Heart left ventricle (tissue), 16 donors: ENCODE results near the gene FRG1. TPM values are rescaled to one million over a fixed set of nuclear protein-coding genes. Genes with fewer than 3 reads are reported as not detected.
"Not testable (repeated sequence)": the region's sequence is repeated elsewhere in the genome, so short reads cannot be mapped to it uniquely, and the experiment has no call there.

Experiments
- ATAC-seq, 4 donors: fragments of 200-7000 bp; cut with Tn5 transposase; one replicate each; pipeline ENCODE4 v1.9.1; 2020 to 2022; ENCODE audit warnings: moderate library complexity in 4 of 4, mild to moderate bottlenecking in 3 of 4, moderate number of reproducible peaks in 1 of 4
- DNase-seq, 5 donors: peaks; one replicate each; pipeline ENCODE4 v3.0.0-alpha.2; 2020
- H3K27ac ChIP-seq, 12 donors: fragments of 200-600 bp; sonication (generic) in 4 of 12; one replicate each; pipeline versions ENCODE4 v1.5.0 to v1.8.0; 2016 to 2022; ENCODE audit warnings: mild to moderate bottlenecking in 2 of 12
- H3K27me3 ChIP-seq, 9 donors: fragments of 200-600 bp; sonication (generic) in 2 of 9; one replicate each; pipeline versions ENCODE4 v1.5.1 to v1.8.0; 2016 to 2022; ENCODE audit warnings: mild to moderate bottlenecking in 3 of 9
- H3K36me3 ChIP-seq, 9 donors: fragments of 200-600 bp; sonication (generic) in 2 of 9; one replicate each; pipeline versions ENCODE4 v1.5.0 to v1.8.0; 2018 to 2022; ENCODE audit warnings: mild to moderate bottlenecking in 2 of 9
- H3K4me1 ChIP-seq, 12 donors: fragments of 200-600 bp; sonication (generic) in 4 of 12; one replicate each; pipeline versions ENCODE4 v1.5.0 to v1.8.0; 2016 to 2022; ENCODE audit warnings: mild to moderate bottlenecking in 3 of 12
- H3K4me3 ChIP-seq, 12 donors: fragments of 200-600 bp; sonication (generic) in 4 of 12; one replicate each; pipeline versions ENCODE4 v1.5.0 to v1.8.0; 2017 to 2022; ENCODE audit warnings: mild to moderate bottlenecking in 9 of 12, moderate library complexity in 4 of 12
- H3K9me3 ChIP-seq, 12 donors: fragments of 200-600 bp; sonication (generic) in 4 of 12; one replicate each; pipeline versions ENCODE4 v1.5.0 to v1.8.0; 2016 to 2022; ENCODE audit warnings: mild to moderate bottlenecking in 1 of 12
- POLR2A ChIP-seq, 2 donors: fragments of 450-650 bp; IDR thresholded peaks; one replicate each; pipeline ENCODE4 v1.6.1; 2017; ENCODE audit warnings: antibody characterized with exemption in 2 of 2, mild to moderate bottlenecking in 2 of 2, moderate library complexity in 2 of 2
- WGBS, 4 donors: extraction: QIAGEN DNeasy Blood & Tissue Kit in 2 of 4; methylation state at CpG; one replicate each; pipeline versions ENCODE4 v1.1.5 to v1.1.7; 2013 to 2018; 5-methylcytosine and 5-hydroxymethylcytosine counted together
- intact Hi-C, 10 donors: fragments of 100-400 bp; cut with DNase I; formaldehyde crosslinking; loops; one replicate each; pipeline versions ENCODE4 v1.11.1 to v1.14.2; 2022
- polyA plus RNA-seq, 2 donors: library from polyadenylated mRNA; stranded (reverse); fragments of 200-250 nt; gene quantifications; one replicate each; pipeline ENCODE4 v1.2.3, GENCODE V29; 2013
- total RNA-seq, 9 donors: library from RNA; depleted of rRNA in 2 of 9; stranded (reverse); fragments of >200 nt in 2 of 9; fragmentation: NEBNext Ultra II Directional in 3 of 9; extraction: Animal tissue kit (Norgen Biotek cat#: 25700) in 3 of 9; gene quantifications; one replicate each; pipeline versions ENCODE4 v1.1.0 to v1.2.4, GENCODE V29; 2016 to 2023
- TF ChIP-seq, protein P1 (sequence below), 12 donors: fragments of 200-600 bp; sonication (generic) in 4 of 12; IDR thresholded peaks; one replicate each; pipeline versions ENCODE4 v1.5.0 to v1.8.0; 2018 to 2022; ENCODE audit warnings: antibody characterized with exemption in 12 of 12, mild to moderate bottlenecking in 5 of 12
- donor health status: ischemic (EF 13 %, LVEDD 7.1; RV severe dilation, severe dysfunction).
- donor health status: healthy with polysubstance abuse.
- donor health status: DM: no; HTN: yes; CAD: no.
- donor health status: DM: no; HTN: no; CAD: no.
- donor health status: ischemic (EF 25% LVEDD 6.9; RV normal size, moderate dysfunction).
- donor health status: ischemic (EF 25% LVEDD 5.7; RV mildly dilated, moderate dysfunction).
- donor health status: healthy.
- donor health status: DM: yes; HTN: yes; CAD: no.
- donor health status: ischemic (EF 35%, LVEDD 5.7; RV mildly dilated, moderate dysfunction).
- donor health status: nonischemic (EF 11% LVEDD 7.7; RV severe dilation, severe dysfunction).
- donor health status: DM: yes; HTN: yes; CAD: no.
- donor health status: PGD.
- donor health status: ischemic (EF 29% LVEDD 5.4; RV normal size, mild dysfunction).
- donor health status: nonischemic (EF 23%, LVEDD 6.1; RV moderate dilation, normal function).

Gene FRG1
- total and polyA plus RNA-seq, 11 donors, result 26.8 to 53.1 (median 32.9) TPM

DNA sequence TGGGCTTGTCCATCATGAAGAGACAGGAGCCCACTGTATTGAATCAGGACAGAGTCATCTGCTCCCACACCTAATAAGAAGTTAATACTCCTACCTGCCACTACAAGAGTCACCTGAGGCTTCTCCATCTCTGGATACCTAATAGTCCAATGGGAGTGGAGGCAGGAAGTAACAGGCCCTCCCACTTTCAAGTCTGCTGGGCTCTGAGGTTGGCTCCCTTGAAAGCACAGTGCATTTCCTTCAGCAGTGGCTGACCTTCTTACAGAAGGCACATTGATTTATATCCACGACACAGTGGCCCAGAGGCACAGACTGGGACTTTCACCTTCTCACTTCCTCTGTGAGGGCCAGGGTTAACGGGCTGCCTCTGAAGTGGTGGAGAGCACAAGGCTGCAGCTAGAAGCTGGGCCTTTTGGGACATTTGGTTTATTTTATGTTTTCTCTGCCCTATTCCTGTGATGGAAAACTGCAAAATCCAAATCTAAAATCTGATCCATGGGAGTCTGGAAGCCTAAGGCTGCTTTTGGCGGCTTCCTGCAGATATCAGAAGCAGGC lies 48.3 kb downstream of the FRG1 start:
- no peak for TF ChIP-seq POLR2A (IDR thresholded peaks at IDR 0.05)
- TF ChIP-seq, protein P1, sequence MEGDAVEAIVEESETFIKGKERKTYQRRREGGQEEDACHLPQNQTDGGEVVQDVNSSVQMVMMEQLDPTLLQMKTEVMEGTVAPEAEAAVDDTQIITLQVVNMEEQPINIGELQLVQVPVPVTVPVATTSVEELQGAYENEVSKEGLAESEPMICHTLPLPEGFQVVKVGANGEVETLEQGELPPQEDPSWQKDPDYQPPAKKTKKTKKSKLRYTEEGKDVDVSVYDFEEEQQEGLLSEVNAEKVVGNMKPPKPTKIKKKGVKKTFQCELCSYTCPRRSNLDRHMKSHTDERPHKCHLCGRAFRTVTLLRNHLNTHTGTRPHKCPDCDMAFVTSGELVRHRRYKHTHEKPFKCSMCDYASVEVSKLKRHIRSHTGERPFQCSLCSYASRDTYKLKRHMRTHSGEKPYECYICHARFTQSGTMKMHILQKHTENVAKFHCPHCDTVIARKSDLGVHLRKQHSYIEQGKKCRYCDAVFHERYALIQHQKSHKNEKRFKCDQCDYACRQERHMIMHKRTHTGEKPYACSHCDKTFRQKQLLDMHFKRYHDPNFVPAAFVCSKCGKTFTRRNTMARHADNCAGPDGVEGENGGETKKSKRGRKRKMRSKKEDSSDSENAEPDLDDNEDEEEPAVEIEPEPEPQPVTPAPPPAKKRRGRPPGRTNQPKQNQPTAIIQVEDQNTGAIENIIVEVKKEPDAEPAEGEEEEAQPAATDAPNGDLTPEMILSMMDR (IDR thresholded peaks at IDR 0.05), result no peak
- Histone ChIP-seq H3K4me1 (no peaks in the 10 kb centered on the region), H3K36me3 (no peaks in the 10 kb centered on the region), H3K9me3 (no peaks in the 10 kb centered on the region), H3K4me3 (no peak overlapping the region), H3K27ac (no peak overlapping the region), H3K27me3 (no peaks in the 10 kb centered on the region)
- WGBS, 4 donors, result 60 to 67% (median 60%) methylated on average over 2 to 3 of the region's 3 CpGs
- intact Hi-C loops, result no loop called here
- DNase-seq (no peak), ATAC-seq (no peak)

DNA sequence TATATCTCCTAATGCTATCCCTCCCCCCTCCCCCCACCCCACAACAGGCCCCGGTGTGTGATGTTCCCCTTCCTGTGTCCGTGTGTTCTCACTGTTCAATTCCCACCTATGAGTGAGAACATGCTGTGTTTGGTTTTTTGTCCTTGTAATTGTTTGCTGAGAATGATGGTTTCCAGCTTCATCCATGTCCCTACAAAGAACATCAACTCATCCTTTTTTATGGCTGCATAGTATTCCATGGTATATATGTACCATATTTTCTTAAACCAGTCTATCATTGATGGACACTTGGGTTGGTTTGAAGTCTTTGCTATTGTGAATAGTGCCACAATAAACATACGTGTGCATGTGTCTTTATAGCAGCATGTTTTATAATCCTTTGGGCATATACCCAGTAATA lies 49.3 kb downstream of the FRG1 start:
- H3K36me3 ChIP-seq, intact Hi-C loops, H3K27ac ChIP-seq, H3K9me3 ChIP-seq, H3K4me1 ChIP-seq, DNase-seq, H3K4me3 ChIP-seq, H3K27me3 ChIP-seq, ATAC-seq: not testable (repeated sequence)
- 65 to 94% (median 86%) methylated on average over 2 to 3 of the region's 3 CpGs for WGBS, 4 donors

Other genes with a start within 250 kb of the FRG1 start
- not detected for gene FRG2, start 86.4 kb downstream of the FRG1 start, total RNA-seq
- gene FRG2, start 86.4 kb downstream of the FRG1 start, polyA plus RNA-seq, result not detected
- not detected for gene DBET, start 123.6 kb downstream of the FRG1 start, total RNA-seq
- gene DBET, start 123.6 kb downstream of the FRG1 start, polyA plus RNA-seq, result not detected
- gene DUX4, start 232.9 kb downstream of the FRG1 start, total RNA-seq, result not detected
- not detected for gene DUX4, start 232.9 kb downstream of the FRG1 start, polyA plus RNA-seq